ENCODE measurements around the gene KCNJ5. TPM values are rescaled to one million over a fixed set of nuclear protein-coding genes. Genes with fewer than 3 reads are reported as not detected.
"Not testable (repeated sequence)": the region's sequence is repeated elsewhere in the genome, so short reads cannot be mapped to it uniquely, and the experiment has no call there.

KCNJ5 gene
- total RNA-seq, 1 experiment from 2014 or later, result not detected

GRCh38 chr11:128909438-128910125, 18.4 kb downstream of the KCNJ5 start:
- no peak for DNase-seq (ENCODE audit: low read depth)

- DNase-seq (ENCODE audit: low read depth), result no peak
These were observed 19.4 kb downstream of the KCNJ5 start for GRCh38 chr11:128910576-128910975.

- DNase-seq (ENCODE audit: low read depth), result no peak
These were observed 20.1 kb downstream of the KCNJ5 start for GRCh38 chr11:128911239-128911638.

- DNase-seq (ENCODE audit: low read depth), result no peak
These were observed 20.5 kb downstream of the KCNJ5 start for GRCh38 chr11:128911701-128912100.

GRCh38 chr11:128913806-128914205, 22.6 kb downstream of the KCNJ5 start:
- DNase-seq (ENCODE audit: low read depth), result no peak

GRCh38 chr11:128914216-128915148, 23.3 kb downstream of the KCNJ5 start:
- no peak for DNase-seq (ENCODE audit: low read depth)

GRCh38 chr11:128915149-128915521, 24.0 kb downstream of the KCNJ5 start:
- DNase-seq (ENCODE audit: low read depth), result no peak

GRCh38 chr11:128916037-128916572, 24.9 kb downstream of the KCNJ5 start:
- DNase-seq (ENCODE audit: low read depth), result no peak

- no peak for DNase-seq (ENCODE audit: low read depth)
These were observed 25.5 kb downstream of the KCNJ5 start for GRCh38 chr11:128916681-128917080.

GRCh38 chr11:128917144-128917724, 26.1 kb downstream of the KCNJ5 start:
- DNase-seq (ENCODE audit: low read depth), result no peak

- DNase-seq (ENCODE audit: low read depth), result no peak
These were observed 28.1 kb downstream of the KCNJ5 start for GRCh38 chr11:128919216-128919615.

GRCh38 chr11:128919635-128920034, 28.5 kb downstream of the KCNJ5 start:
- DNase-seq (ENCODE audit: low read depth), result not testable (repeated sequence)

- DNase-seq (ENCODE audit: low read depth), result no peak
These were observed 29.5 kb downstream of the KCNJ5 start for GRCh38 chr11:128920666-128921065.

GRCh38 chr11:128921793-128922192, 30.6 kb downstream of the KCNJ5 start:
- no peak for DNase-seq (ENCODE audit: low read depth)

- no peak for DNase-seq (ENCODE audit: low read depth)
These were observed 32.9 kb downstream of the KCNJ5 start for GRCh38 chr11:128924104-128924503.

GRCh38 chr11:128924510-128925249, 33.5 kb downstream of the KCNJ5 start:
- DNase-seq (ENCODE audit: low read depth), result no peak

- DNase-seq (ENCODE audit: low read depth), result no peak
These were observed 34.1 kb downstream of the KCNJ5 start for GRCh38 chr11:128925250-128925600.

- DNase-seq (ENCODE audit: low read depth), result no peak
These were observed 34.8 kb downstream of the KCNJ5 start for GRCh38 chr11:128926000-128926399.

GRCh38 chr11:128926437-128927107, 35.4 kb downstream of the KCNJ5 start:
- DNase-seq (ENCODE audit: low read depth), result no peak

- DNase-seq (ENCODE audit: low read depth), result no peak
These were observed 35.9 kb downstream of the KCNJ5 start for GRCh38 chr11:128927108-128927461.

Data from HT1080 (cell line).